Measurements from ENCODE around the gene ALB.

ALB gene

GRCh38 chr4:73452953-73453700 is 49.0 kb downstream of the ALB start:
- DNase-seq: no peak

GRCh38 chr4:73453701-73454005 is 49.6 kb downstream of the ALB start:
- no peak for DNase-seq

DNA sequence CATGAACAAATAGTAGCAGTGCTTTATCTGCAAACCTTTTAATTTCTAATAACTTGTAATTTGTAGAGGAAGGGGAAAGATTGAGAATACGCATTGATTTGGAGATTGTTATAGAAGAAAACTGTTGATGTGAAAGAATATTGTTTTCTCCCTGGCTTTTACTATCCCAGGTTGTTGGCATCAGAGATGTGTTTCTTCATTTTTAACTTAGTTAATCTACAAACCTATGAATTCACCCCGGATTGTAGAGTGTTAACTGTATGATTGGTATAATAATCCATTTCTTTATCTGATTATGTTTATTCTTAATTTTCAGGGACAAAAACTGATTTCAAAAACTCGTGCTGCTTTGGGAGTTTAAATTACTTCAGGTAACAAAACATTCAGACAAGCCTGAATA is 50.8 kb downstream of the ALB start:
- DNase-seq: no peak

DNA sequence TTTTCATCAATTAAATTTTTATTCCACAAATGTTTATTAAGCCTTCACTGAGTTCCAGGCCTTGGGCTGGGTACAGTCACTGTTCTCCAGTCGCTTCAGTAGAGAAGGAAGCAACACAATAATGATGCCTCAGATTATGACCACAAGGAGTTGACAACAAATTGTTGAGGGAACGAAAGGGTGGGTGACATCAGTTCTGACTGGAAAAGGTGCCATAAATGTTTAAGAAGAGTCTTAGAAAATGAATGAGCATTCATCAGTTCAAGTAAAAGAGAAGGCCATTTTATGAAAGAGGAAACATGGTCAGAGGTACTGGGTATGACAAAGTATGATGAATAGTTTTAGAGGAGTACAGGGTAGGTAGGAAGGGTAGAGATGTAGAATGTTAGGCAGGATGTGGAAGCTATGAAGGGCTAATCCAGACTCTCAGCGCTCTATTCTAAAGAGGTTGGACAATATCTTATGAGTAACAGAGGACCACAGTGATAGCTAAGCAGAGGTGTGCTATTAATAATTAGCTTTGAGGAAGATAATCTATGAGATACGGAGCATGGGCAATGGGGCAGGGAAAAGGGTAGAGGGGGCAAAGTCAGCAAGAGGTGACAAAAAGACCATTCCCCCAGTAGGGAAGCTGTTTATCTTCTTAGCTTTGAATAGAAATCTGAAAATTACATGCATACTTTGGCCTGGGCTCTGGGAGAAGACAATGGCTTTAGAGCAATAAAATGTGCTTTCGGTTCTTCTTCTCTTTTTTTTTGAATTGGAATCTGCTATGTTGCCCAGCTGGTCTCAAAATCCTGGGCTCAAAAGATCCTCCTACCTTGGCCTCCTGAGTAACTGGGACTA is 52.3 kb downstream of the ALB start:
- DNase-seq: no peak

DNA sequence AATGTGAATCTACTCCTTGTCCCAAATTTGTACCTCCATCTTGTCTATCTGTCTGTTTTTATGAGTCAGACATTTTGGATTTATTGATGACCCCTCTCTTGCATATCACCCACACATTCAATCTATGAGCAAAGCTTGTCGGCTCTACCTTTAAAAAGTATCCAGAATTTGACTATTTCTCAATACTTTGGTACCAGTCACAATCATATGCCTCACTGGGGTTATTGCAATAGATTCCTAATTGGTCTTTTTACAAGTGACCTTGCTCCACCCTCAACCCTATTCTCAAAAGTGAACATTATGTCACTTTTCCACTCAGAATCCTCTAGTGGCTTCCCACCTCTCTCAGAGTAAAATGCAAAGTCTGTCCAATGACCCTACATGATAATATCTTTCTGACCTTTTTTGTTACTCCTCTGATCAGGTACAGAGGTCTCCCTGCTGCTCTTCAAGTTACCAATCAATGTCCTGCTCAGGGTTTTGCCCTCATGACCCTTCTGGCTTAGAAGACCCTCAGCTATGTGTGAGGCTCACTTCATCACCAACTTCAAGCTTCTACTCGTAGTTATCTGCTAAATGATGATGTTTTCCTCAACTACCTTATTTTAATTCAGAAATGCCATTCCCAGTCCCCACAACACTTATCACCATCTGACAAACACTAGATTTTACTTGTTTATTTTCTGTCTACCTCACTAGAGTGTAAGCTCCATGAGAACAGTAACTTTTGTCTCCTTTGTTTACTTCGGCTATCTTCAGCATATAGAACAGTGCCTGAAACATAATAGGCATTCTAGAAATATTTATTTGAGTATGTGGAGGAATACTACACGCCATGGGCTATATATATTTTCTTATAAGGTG is 54.3 kb downstream of the ALB start:
- DNase-seq: no peak

DNA sequence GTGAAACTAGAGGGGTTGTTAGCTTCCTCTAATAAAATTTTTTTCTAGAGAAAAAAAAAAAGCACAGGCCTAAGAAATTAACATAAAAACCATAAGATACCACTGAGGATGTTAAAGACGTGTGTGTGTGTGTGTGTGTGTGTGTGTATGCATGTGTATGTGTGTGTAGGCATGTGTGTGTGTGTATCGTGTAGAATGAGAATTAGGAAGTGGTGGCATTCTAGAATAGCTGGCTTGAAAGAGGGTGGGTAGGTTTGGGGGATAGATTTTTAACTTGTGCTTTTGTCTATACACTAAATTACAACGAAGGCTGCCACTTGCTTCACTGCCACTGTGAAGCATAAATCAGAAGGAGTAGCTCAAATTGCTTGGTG is 54.9 kb downstream of the ALB start:
- no peak for DNase-seq

DNA sequence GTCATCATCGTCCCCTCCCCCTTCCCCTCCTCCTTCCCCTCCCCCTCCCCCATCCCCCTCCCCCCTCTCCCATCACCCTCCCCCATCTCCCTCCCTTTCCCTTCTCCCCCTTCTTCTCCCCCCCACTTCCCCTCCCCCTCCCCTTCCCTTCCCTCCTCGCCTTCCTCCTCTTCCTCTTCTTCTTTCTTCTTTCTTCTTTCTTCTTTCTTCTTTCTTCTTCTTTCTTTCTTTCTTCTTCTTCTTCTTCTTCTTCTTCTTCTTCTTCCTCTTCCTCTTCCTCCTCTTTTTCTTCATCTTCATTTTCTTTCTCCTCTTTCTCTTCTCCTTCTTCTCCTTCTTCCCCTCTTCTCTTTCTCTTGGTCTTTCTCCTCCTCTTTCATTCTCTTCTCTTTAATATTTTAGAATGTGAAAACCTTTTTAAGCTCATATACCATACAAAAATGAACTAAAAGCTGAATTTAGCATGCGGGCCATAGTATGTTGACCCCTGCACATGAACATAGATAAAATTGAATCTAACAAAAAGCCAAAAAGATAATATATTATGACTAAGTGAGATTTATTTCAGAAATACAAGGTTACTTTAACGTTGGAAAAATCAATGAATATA is 56.9 kb downstream of the ALB start:
- DNase-seq: no peak

GRCh38 chr4:73468170-73468569 is 64.1 kb downstream of the ALB start:
- DNase-seq: no peak

- no peak for DNase-seq
Measured at GRCh38 chr4:73470728-73471127, 66.6 kb downstream of the ALB start.

Data from activated CD4-positive, alpha-beta T cell treated with anti-CD3 and anti-CD28 coated beads, Interleukin-10, Interleukin-2, amounts not matched to agents 100 ng/mL and 50 ng/mL, durations not matched to agents 16 hours and 8 hours (primary cell).